OCI-LY1 (cell line): Measurements from ENCODE around the gene SCN1A.

Experiments
- H2AFZ ChIP-seq: fragments of 200-600 bp; sonication (generic), shearing (Covaris generic); 2 replicates; pipeline ENCODE4 v1.6.0; 2014; ENCODE audit warnings: antibody characterized with exemption, mild to moderate bottlenecking, low read length
- H3F3A ChIP-seq: fragments of 200-600 bp; sonication (generic), shearing (Covaris generic); 2 replicates; pipeline ENCODE4 v1.6.0; 2014; ENCODE audit warnings: mild to moderate bottlenecking, antibody characterized with exemption, low read length, moderate library complexity; ENCODE audit not compliant: insufficient read depth
- H3K27ac ChIP-seq: fragments of 200-600 bp; sonication (generic); 2 replicates; pipeline ENCODE4 v1.5.1; 2014; ENCODE audit warnings: low read length, mixed run types, mild to moderate bottlenecking, low read depth; ENCODE audit not compliant: poor library complexity, severe bottlenecking
- H3K27me3 ChIP-seq: fragments of 200-600 bp; sonication (generic); 2 replicates; pipeline ENCODE4 v1.6.0; 2014; ENCODE audit warnings: antibody characterized with exemption, mild to moderate bottlenecking, low read length, moderate library complexity; ENCODE audit not compliant: insufficient read depth
- H3K36me3 ChIP-seq: fragments of 200-600 bp; sonication (generic); 2 replicates; pipeline ENCODE4 v1.6.1; 2014; ENCODE audit warnings: mild to moderate bottlenecking, antibody characterized with exemption, low read length, moderate library complexity, mixed read lengths; ENCODE audit not compliant: insufficient read depth
- H3K4me1 ChIP-seq: fragments of 200-600 bp; sonication (generic); 2 replicates; pipeline ENCODE4 v1.5.1; 2014; ENCODE audit warnings: mild to moderate bottlenecking, low read length, moderate library complexity; ENCODE audit not compliant: insufficient read depth, severe bottlenecking
- H3K4me2 ChIP-seq: fragments of 200-600 bp; sonication (generic), shearing (Covaris generic); 2 replicates; pipeline ENCODE4 v1.6.1; 2014; ENCODE audit warnings: low read length
- H3K4me3 ChIP-seq: fragments of 200-600 bp; sonication (generic); 2 replicates; pipeline ENCODE4 v1.5.1; 2014; ENCODE audit warnings: low read length, low read depth, mild to moderate bottlenecking, mixed read lengths; ENCODE audit not compliant: poor library complexity, severe bottlenecking
- H3K79me2 ChIP-seq: fragments of 200-600 bp; shearing (Covaris generic); 2 replicates; pipeline ENCODE4 v1.6.1; 2016; ENCODE audit warnings: mixed run types, low read length, mixed read lengths; ENCODE audit not compliant: insufficient read depth
- H3K9ac ChIP-seq: fragments of 200-600 bp; sonication (generic), shearing (Covaris generic); 2 replicates; pipeline ENCODE4 v1.6.1; 2014; ENCODE audit warnings: mild to moderate bottlenecking, low read length, mixed read lengths
- H3K9me2 ChIP-seq: fragments of 200-600 bp; sonication (generic), shearing (Covaris generic); 2 replicates; pipeline ENCODE4 v1.6.1; 2014; ENCODE audit warnings: low read depth, mild to moderate bottlenecking, low read length, mixed read lengths
- H3K9me3 ChIP-seq: fragments of 200-600 bp; shearing (Covaris generic); 2 replicates; pipeline ENCODE4 v1.6.1; 2014; ENCODE audit warnings: low read length, mixed read lengths
- H4K20me1 ChIP-seq: fragments of 200-600 bp; sonication (generic), shearing (Covaris generic); 2 replicates; pipeline ENCODE4 v1.6.0; 2016; ENCODE audit warnings: mild to moderate bottlenecking, low read length; ENCODE audit not compliant: insufficient read depth
- EZH2 ChIP-seq: fragments of 200-600 bp; sonication (generic), shearing (Covaris generic); IDR thresholded peaks from 2 replicates; pipeline ENCODE4 v1.8.0; 2017; ENCODE audit warnings: borderline replicate concordance, mixed run types, mild to moderate bottlenecking, antibody characterized with exemption, low read length, moderate library complexity, mixed read lengths
- TF ChIP-seq, protein P1 (sequence below): fragments of 200-600 bp; sonication (generic), shearing (Covaris generic); IDR thresholded peaks from 2 replicates; pipeline ENCODE4 v1.5.1; 2017; ENCODE audit warnings: mild to moderate bottlenecking, antibody characterized with exemption, low read length, moderate library complexity, mixed read lengths

SCN1A gene

DNA sequence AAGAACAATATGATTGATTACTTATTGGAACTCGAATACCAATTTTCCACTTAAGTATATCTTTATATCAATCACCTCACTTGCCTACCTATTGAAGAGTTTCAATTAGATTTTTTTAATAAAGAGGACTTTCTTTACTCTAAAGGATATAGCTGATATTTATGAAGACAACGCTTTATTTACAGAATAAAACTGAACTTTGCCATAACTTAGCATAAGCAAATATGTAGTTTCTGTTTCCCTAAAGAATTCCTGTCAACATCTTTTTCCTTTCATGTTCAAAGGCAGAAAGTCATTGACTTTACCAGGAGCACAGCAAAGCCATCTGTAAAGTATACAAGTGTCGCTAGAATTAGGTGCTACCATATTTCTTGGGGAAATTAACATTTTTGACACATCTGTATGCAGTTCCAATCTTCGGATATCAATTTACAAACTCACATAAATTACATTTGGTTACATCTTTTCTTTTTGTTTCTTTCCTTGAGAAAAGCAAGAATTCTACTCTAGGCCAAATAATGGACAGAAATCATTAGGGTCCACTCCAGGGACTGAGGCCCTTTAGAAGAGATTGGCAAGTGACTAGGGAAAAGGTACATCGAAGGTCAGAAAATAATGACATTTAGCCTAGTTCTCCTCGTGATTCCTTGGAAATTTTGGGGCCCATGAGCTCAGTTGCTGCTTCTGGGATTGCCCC is 7.5 kb upstream of the SCN1A start:
- Histone ChIP-seq H3K4me1 (no peaks in the 10 kb centered on the region), H2AFZ (no peak overlapping the region), H3K9me2 (no peaks in the 10 kb centered on the region), H3F3A (no peaks in the 10 kb centered on the region), H3K9ac (no peak overlapping the region), H3K79me2 (no peaks in the 10 kb centered on the region), H3K27ac (no peak overlapping the region), H3K36me3 (no peaks in the 10 kb centered on the region), H3K4me2 (no peak overlapping the region), H3K4me3 (no peak overlapping the region), H4K20me1 (no peaks in the 10 kb centered on the region), H3K9me3 (no peaks in the 10 kb centered on the region), H3K27me3 (no peaks in the 10 kb centered on the region)
- TF ChIP-seq EZH2 = no peak
- TF ChIP-seq, protein P1, sequence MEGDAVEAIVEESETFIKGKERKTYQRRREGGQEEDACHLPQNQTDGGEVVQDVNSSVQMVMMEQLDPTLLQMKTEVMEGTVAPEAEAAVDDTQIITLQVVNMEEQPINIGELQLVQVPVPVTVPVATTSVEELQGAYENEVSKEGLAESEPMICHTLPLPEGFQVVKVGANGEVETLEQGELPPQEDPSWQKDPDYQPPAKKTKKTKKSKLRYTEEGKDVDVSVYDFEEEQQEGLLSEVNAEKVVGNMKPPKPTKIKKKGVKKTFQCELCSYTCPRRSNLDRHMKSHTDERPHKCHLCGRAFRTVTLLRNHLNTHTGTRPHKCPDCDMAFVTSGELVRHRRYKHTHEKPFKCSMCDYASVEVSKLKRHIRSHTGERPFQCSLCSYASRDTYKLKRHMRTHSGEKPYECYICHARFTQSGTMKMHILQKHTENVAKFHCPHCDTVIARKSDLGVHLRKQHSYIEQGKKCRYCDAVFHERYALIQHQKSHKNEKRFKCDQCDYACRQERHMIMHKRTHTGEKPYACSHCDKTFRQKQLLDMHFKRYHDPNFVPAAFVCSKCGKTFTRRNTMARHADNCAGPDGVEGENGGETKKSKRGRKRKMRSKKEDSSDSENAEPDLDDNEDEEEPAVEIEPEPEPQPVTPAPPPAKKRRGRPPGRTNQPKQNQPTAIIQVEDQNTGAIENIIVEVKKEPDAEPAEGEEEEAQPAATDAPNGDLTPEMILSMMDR = no peak

- no peaks in the 10 kb centered on the region for H3K36me3 ChIP-seq
- no peaks in the 10 kb centered on the region for H3K79me2 ChIP-seq
- H3K4me2 ChIP-seq = no peak overlapping the region
- no peak overlapping the region for H3K9ac ChIP-seq
- H3F3A ChIP-seq = no peaks in the 10 kb centered on the region
- H3K9me3 ChIP-seq = no peaks in the 10 kb centered on the region
- H4K20me1 ChIP-seq = no peaks in the 10 kb centered on the region
- H3K4me1 ChIP-seq = no peaks in the 10 kb centered on the region
- no peak overlapping the region for H2AFZ ChIP-seq
- no peak overlapping the region for H3K27ac ChIP-seq
- H3K4me3 ChIP-seq = no peak overlapping the region
- no peaks in the 10 kb centered on the region for H3K27me3 ChIP-seq
- TF ChIP-seq EZH2 = no peak
- TF ChIP-seq, protein P1 = no peak
- H3K9me2 ChIP-seq = no peaks in the 10 kb centered on the region
These were observed 6.7 kb upstream of the SCN1A start for GRCh38 chr2:166134252-166135151.

DNA sequence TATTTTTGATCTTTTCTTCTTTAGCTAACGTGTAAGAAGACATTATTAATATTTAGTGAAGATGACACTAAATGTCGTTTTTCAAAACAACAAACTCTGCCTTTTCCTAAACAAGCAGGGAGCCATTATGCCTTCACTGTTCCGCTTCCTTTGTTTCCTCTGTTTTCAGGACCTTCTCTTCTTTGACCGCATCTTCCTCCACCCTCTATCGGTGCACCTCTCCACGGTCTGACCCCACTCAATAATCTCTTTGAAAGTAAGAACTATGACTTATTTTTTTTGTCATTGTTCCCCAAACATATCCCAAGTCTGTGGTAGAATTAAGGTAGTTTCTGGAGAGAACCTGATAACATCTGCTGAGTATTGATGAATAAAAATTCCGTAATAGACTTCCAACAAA is 5.8 kb upstream of the SCN1A start:
- H3K79me2 ChIP-seq = no peaks in the 10 kb centered on the region
- no peak overlapping the region for H3K27ac ChIP-seq
- H3K27me3 ChIP-seq = no peaks in the 10 kb centered on the region
- H3K9ac ChIP-seq = no peak overlapping the region
- no peaks in the 10 kb centered on the region for H3K4me1 ChIP-seq
- no peak overlapping the region for H3K4me3 ChIP-seq
- H3K36me3 ChIP-seq = no peaks in the 10 kb centered on the region
- TF ChIP-seq EZH2 = no peak
- TF ChIP-seq, protein P1 = no peak
- H3K9me3 ChIP-seq = no peaks in the 10 kb centered on the region
- H3F3A ChIP-seq = no peaks in the 10 kb centered on the region
- no peaks in the 10 kb centered on the region for H3K9me2 ChIP-seq
- no peak overlapping the region for H2AFZ ChIP-seq
- no peak overlapping the region for H3K4me2 ChIP-seq
- H4K20me1 ChIP-seq = no peaks in the 10 kb centered on the region
